ENCODE results near the gene NSUN3.

DNA sequence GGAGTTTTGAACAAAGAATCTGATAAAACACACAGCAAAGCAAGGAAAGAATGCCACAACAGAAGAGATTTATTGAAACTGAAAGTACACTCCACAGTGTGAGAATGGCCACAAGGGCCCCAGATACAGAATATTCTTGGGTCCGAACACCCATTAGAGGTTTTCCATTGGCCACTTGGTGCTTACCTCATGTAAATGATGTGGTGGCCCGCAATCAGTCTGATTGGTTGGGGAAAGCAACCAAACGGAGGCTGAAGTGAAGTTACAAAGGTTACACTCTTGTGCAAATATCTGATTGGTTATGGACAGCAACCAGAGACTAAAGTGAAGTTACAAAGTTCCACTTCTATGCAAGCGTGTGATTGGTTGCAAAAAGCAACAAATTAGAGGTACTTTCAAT lies 20.4 kb downstream of the NSUN3 start:
- TF ChIP-seq, protein P1, sequence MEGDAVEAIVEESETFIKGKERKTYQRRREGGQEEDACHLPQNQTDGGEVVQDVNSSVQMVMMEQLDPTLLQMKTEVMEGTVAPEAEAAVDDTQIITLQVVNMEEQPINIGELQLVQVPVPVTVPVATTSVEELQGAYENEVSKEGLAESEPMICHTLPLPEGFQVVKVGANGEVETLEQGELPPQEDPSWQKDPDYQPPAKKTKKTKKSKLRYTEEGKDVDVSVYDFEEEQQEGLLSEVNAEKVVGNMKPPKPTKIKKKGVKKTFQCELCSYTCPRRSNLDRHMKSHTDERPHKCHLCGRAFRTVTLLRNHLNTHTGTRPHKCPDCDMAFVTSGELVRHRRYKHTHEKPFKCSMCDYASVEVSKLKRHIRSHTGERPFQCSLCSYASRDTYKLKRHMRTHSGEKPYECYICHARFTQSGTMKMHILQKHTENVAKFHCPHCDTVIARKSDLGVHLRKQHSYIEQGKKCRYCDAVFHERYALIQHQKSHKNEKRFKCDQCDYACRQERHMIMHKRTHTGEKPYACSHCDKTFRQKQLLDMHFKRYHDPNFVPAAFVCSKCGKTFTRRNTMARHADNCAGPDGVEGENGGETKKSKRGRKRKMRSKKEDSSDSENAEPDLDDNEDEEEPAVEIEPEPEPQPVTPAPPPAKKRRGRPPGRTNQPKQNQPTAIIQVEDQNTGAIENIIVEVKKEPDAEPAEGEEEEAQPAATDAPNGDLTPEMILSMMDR (IDR thresholded peaks at IDR 0.05) = no peak
- TF ChIP-seq, protein P2, sequence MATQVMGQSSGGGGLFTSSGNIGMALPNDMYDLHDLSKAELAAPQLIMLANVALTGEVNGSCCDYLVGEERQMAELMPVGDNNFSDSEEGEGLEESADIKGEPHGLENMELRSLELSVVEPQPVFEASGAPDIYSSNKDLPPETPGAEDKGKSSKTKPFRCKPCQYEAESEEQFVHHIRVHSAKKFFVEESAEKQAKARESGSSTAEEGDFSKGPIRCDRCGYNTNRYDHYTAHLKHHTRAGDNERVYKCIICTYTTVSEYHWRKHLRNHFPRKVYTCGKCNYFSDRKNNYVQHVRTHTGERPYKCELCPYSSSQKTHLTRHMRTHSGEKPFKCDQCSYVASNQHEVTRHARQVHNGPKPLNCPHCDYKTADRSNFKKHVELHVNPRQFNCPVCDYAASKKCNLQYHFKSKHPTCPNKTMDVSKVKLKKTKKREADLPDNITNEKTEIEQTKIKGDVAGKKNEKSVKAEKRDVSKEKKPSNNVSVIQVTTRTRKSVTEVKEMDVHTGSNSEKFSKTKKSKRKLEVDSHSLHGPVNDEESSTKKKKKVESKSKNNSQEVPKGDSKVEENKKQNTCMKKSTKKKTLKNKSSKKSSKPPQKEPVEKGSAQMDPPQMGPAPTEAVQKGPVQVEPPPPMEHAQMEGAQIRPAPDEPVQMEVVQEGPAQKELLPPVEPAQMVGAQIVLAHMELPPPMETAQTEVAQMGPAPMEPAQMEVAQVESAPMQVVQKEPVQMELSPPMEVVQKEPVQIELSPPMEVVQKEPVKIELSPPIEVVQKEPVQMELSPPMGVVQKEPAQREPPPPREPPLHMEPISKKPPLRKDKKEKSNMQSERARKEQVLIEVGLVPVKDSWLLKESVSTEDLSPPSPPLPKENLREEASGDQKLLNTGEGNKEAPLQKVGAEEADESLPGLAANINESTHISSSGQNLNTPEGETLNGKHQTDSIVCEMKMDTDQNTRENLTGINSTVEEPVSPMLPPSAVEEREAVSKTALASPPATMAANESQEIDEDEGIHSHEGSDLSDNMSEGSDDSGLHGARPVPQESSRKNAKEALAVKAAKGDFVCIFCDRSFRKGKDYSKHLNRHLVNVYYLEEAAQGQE (IDR thresholded peaks at IDR 0.05; ENCODE audit: insufficient read depth in 1 of 2, low read depth in 2 of 2, low read length in 1 of 2) = no peak
